HFFc6 (cell line): ENCODE measurements around the gene NEO1. TPM values are rescaled to one million over a fixed set of nuclear protein-coding genes. Genes with fewer than 3 reads are reported as not detected.

Experiments
- DNase-seq: peaks from one replicate; pipeline ENCODE4 v3.0.0-alpha.2; 2018
- H3K27ac Mint-ChIP-seq: 2 replicates; pipeline ENCODE4 v1.8.0; 2020; ENCODE audit warnings: mild to moderate bottlenecking, mixed read lengths
- H3K27me3 Mint-ChIP-seq: 2 replicates; pipeline ENCODE4 v1.8.0; 2021; ENCODE audit warnings: mild to moderate bottlenecking, moderate library complexity, mixed read lengths; ENCODE audit not compliant: insufficient read depth
- H3K36me3 Mint-ChIP-seq: 2 replicates; pipeline ENCODE4 v1.8.0; 2021; ENCODE audit warnings: low read depth, mixed read lengths
- H3K4me1 Mint-ChIP-seq: 2 replicates; pipeline ENCODE4 v1.8.0; 2020; ENCODE audit warnings: low read depth, mixed read lengths
- H3K4me3 Mint-ChIP-seq: 2 replicates; pipeline ENCODE4 v1.8.0; 2020; ENCODE audit warnings: mild to moderate bottlenecking, moderate library complexity, mixed read lengths
- H3K9me3 Mint-ChIP-seq: 2 replicates; pipeline ENCODE4 v1.8.0; 2020; ENCODE audit warnings: mild to moderate bottlenecking, mixed read lengths
- total RNA-seq, 6 experiments: library from RNA; stranded (reverse); fragmentation: NEBNext Ultra II Directional; extraction: Animal tissue kit (Norgen Biotek cat#: 25700); gene quantifications; 2 replicates in 1 of 6; 3 replicates in 5 of 6; pipeline ENCODE4 v1.2.3, GENCODE V29; 2021
- TF ChIP-seq, protein P1 (sequence below): fragments of 200-600 bp; sonication (generic); IDR thresholded peaks from 2 replicates; pipeline ENCODE4 v1.5.0; 2021; ENCODE audit warnings: antibody characterized with exemption, mild to moderate bottlenecking

The NEO1 gene
- total RNA-seq, 6 experiments from 2014 or later, result 6.4 to 20.3 (median 16.3) TPM

DNA sequence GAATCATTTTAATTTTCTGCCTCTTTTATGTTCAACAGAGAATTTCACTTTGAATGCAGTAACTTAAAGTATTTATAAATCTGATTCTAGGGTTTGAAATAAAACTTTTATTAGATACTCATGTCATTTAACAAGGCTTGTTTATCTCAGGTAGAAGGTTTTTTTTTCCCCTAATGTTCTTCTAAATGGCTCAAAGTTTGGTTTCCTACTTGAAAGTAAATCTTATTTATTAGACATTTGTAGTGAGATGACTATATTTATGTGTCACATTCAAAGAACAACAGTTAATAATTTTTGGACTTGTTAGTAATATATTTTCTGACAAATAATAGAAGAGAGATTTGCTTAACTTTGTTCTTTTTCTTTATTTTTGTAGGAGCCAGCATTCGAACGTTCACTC, 63.9 kb downstream of the NEO1 start:
- no peaks in the 10 kb centered on the region for H3K4me1 Mint-ChIP-seq
- H3K9me3 Mint-ChIP-seq, result no peaks in the 10 kb centered on the region
- H3K27ac Mint-ChIP-seq, result no peak overlapping the region
- TF ChIP-seq, protein P1, sequence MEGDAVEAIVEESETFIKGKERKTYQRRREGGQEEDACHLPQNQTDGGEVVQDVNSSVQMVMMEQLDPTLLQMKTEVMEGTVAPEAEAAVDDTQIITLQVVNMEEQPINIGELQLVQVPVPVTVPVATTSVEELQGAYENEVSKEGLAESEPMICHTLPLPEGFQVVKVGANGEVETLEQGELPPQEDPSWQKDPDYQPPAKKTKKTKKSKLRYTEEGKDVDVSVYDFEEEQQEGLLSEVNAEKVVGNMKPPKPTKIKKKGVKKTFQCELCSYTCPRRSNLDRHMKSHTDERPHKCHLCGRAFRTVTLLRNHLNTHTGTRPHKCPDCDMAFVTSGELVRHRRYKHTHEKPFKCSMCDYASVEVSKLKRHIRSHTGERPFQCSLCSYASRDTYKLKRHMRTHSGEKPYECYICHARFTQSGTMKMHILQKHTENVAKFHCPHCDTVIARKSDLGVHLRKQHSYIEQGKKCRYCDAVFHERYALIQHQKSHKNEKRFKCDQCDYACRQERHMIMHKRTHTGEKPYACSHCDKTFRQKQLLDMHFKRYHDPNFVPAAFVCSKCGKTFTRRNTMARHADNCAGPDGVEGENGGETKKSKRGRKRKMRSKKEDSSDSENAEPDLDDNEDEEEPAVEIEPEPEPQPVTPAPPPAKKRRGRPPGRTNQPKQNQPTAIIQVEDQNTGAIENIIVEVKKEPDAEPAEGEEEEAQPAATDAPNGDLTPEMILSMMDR, result no peak
- H3K4me3 Mint-ChIP-seq, result no peak overlapping the region
- H3K27me3 Mint-ChIP-seq, result peaks cover 2% of the 10 kb centered on the region
- no peaks in the 10 kb centered on the region for H3K36me3 Mint-ChIP-seq
- DNase-seq, result no peak

DNA sequence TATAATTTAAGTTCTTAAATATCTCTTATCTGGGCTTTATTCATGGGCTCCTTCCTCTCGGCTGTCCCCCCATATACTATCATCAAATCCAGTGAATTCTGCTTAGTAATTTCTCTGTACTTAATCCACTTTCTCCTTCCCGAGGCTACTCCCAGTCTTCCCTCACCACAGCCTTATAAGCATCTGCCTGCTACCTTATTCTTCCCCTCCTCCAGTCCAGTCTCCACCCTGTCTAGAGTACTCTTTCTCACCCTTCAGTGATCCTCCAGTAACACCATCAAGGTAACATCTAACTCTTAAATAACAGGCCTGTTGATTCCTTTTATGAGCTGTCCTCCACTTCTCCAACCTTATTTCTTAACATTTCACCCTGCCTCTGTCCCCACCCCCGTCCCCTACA, 65.8 kb downstream of the NEO1 start:
- H3K9me3 Mint-ChIP-seq, result no peaks in the 10 kb centered on the region
- H3K27ac Mint-ChIP-seq, result no peak overlapping the region
- H3K4me1 Mint-ChIP-seq, result no peaks in the 10 kb centered on the region
- TF ChIP-seq, protein P1, result no peak
- no peaks in the 10 kb centered on the region for H3K36me3 Mint-ChIP-seq
- peaks cover 1% of the 10 kb centered on the region; the same call in 1 of the 2 replicates for H3K27me3 Mint-ChIP-seq
- no peak overlapping the region for H3K4me3 Mint-ChIP-seq
- DNase-seq, result no peak

DNA sequence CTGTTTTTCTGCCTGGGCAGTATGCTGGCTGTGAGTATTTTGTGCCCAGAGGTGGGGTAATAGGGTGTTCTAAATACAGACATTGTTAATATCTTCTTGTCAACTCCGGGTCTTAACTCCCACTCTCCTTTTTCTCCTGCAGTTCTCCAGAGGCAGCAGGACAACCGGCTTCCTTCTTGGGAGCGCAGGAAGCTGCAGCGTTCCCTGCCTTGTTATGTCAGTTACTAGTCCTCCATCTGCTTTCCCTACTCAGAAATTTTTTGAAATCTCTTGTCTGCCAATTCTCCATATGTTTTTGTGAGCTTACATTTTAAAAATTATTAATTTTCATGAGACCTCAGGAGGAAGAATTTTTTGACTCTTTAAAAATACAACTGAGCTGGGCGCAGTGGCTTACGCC, 67.2 kb downstream of the NEO1 start:
- H3K27me3 Mint-ChIP-seq, result peaks cover 1% of the 10 kb centered on the region; the same call in 1 of the 2 replicates
- TF ChIP-seq, protein P1, result no peak
- H3K27ac Mint-ChIP-seq, result no peak overlapping the region
- DNase-seq, result no peak
- no peaks in the 10 kb centered on the region for H3K9me3 Mint-ChIP-seq
- no peaks in the 10 kb centered on the region for H3K36me3 Mint-ChIP-seq
- H3K4me3 Mint-ChIP-seq, result no peak overlapping the region
- H3K4me1 Mint-ChIP-seq, result no peaks in the 10 kb centered on the region

DNA sequence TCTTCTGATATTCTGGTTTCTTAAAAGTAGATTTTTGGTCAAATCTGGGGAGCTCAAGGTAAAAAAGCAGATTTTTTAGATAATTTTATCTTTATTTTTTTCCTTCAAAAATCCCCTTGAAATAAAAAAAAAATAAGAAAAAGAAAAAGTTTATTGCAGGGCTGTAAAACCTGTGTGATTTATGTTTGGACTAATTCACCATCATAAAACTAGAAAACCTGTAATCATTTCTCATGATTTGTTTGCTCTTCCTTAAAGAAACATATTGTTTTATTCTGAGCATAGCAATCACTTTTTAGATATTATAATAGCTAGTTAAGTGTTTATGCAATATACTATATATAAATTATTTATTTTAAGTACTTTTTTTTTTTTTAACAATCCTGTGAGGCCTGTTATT, 68.0 kb downstream of the NEO1 start:
- Mint-ChIP-seq H3K27ac (no peak overlapping the region), H3K36me3 (no peaks in the 10 kb centered on the region), H3K9me3 (no peaks in the 10 kb centered on the region), H3K27me3 (peaks cover 1% of the 10 kb centered on the region; the same call in 1 of the 2 replicates), H3K4me1 (no peaks in the 10 kb centered on the region), H3K4me3 (no peak overlapping the region)
- TF ChIP-seq, protein P1, result no peak
- DNase-seq, result no peak

DNA sequence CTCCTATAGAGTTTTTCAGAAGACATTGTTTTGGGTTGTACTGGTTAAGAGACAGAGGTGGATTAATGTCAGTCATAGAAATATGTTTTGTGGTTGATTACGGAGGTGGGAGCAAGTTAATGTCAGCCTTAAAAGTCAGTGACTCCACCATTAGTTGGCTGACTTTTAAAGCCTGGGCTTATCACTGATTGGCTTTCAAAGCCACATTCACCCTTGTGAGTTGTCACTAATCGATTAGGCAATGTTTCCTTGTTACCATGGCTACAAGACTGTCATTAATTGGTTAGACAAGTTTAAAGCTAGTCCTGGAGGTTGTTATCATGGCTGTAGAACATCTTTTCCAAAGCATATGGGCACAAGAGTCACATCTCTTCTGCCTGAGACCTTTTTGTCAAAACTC, 73.0 kb downstream of the NEO1 start:
- no peak overlapping the region for H3K4me3 Mint-ChIP-seq
- no peaks in the 10 kb centered on the region for H3K36me3 Mint-ChIP-seq
- no peaks in the 10 kb centered on the region for H3K4me1 Mint-ChIP-seq
- H3K27me3 Mint-ChIP-seq, result peaks cover 1% of the 10 kb centered on the region; the same call in 1 of the 2 replicates
- TF ChIP-seq, protein P1, result no peak
- no peak overlapping the region for H3K27ac Mint-ChIP-seq
- no peak for DNase-seq
- no peaks in the 10 kb centered on the region for H3K9me3 Mint-ChIP-seq
